ENCODE data around the gene SPTAN1.
A peak's percentile ranks its signal among the peaks of the same experiment; 100 is the strongest.
"Not testable (repeated sequence)": the region's sequence is repeated elsewhere in the genome, so short reads cannot be mapped to it uniquely, and the experiment has no call there.

The SPTAN1 gene

GRCh38 chr9:128633601-128634000 is 81.2 kb downstream of the SPTAN1 start:
- no peak for DNase-seq

GRCh38 chr9:128634111-128634510 is 81.7 kb downstream of the SPTAN1 start:
- DNase-seq, result no peak

GRCh38 chr9:128634651-128635262 is 82.4 kb downstream of the SPTAN1 start:
- no peak for DNase-seq

GRCh38 chr9:128635266-128636023 is 83.1 kb downstream of the SPTAN1 start:
- peak; percentile 50 for DNase-seq

GRCh38 chr9:128636024-128636390 is 83.6 kb downstream of the SPTAN1 start:
- DNase-seq, result no peak

GRCh38 chr9:128636556-128637530 is 84.5 kb downstream of the SPTAN1 start:
- no peak for DNase-seq

GRCh38 chr9:128637656-128638055 is 85.3 kb downstream of the SPTAN1 start:
- no peak for DNase-seq

GRCh38 chr9:128638580-128638979 is 86.2 kb downstream of the SPTAN1 start:
- DNase-seq, result no peak

GRCh38 chr9:128640603-128641002 is 88.2 kb downstream of the SPTAN1 start:
- no peak for DNase-seq

GRCh38 chr9:128642675-128643245 is 90.4 kb downstream of the SPTAN1 start:
- DNase-seq, result no peak

GRCh38 chr9:128643519-128644300 is 91.3 kb downstream of the SPTAN1 start:
- peak; percentile 46 for DNase-seq

- DNase-seq, result not testable (repeated sequence)
These were observed 95.8 kb downstream of the SPTAN1 start for GRCh38 chr9:128648206-128648605.

GRCh38 chr9:128651798-128652197 is 99.4 kb downstream of the SPTAN1 start:
- DNase-seq, result no peak

- DNase-seq, result no peak
These were observed 101.5 kb downstream of the SPTAN1 start for GRCh38 chr9:128653908-128654307.

GRCh38 chr9:128654481-128654880 is 102.1 kb downstream of the SPTAN1 start:
- DNase-seq, result no peak

- DNase-seq, result peak; percentile 93
These were observed 104.3 kb downstream of the SPTAN1 start, which contains the start of gene DYNC2I2 for GRCh38 chr9:128656416-128657343. Gene DYNC2I2 (minus strand): TSS chr9:128656847. CDS start chr9:128656726, 121 bp downstream.

GRCh38 chr9:128657344-128657704 is 104.9 kb downstream of the SPTAN1 start:
- no peak for DNase-seq

GRCh38 chr9:128657796-128658195 is 105.4 kb downstream of the SPTAN1 start:
- no peak for DNase-seq

- not testable (repeated sequence) for DNase-seq
These were observed 114.1 kb downstream of the SPTAN1 start for GRCh38 chr9:128666481-128666941.

- no peak for DNase-seq
These were observed 117.4 kb downstream of the SPTAN1 start for GRCh38 chr9:128669786-128670185.

GRCh38 chr9:128675382-128675781 is 123.0 kb downstream of the SPTAN1 start:
- no peak for DNase-seq

Data from NCI-H2171 treated with DMSO at 0.1 percent for 48 hours (cell line).